GM12878 (cell line): ENCODE results near the gene PLEKHO1. TPM values are rescaled to one million over a fixed set of nuclear protein-coding genes. Genes with fewer than 3 reads are reported as not detected.

Experiments used
- ATAC-seq: fragments of 200-7000 bp; cut with Tn5 transposase; 3 replicates; pipeline ENCODE4 v1.9.1; 2020; ENCODE audit warnings: mild to moderate bottlenecking, moderate library complexity
- BruUV-seq: library from RNA; stranded (reverse); fragments of 400-500 nt; replicated peaks from 2 replicates; lab custom pipeline; 2021; lab: Mats Ljungman, UMichigan
- CTCF ChIA-PET: fragments of 300-600 bp; sonication (Branson Sonifier 250); formaldehyde crosslinking; extraction: SDS; loops from one replicate; lab custom pipeline; 2021; ENCODE audit warnings: inconsistent platforms; lab: Yijun Ruan, JAX
- POLR2A ChIA-PET: fragments of 350-600 bp; formaldehyde crosslinking; extraction: SDS; loops from one replicate; lab custom pipeline; 2021; ENCODE audit warnings: inconsistent platforms; lab: Charles Lee
- RAD21 ChIA-PET: fragments of 300-600 bp; sonication (Branson Sonifier 250); formaldehyde crosslinking; loops from one replicate; lab custom pipeline; 2023; ENCODE audit warnings: antibody characterized with exemption; ENCODE audit not compliant: unreplicated experiment; lab: Charles Lee
- SMC1A ChIA-PET: fragments of 300-600 bp; sonication (Branson Sonifier 250); formaldehyde crosslinking; loops from one replicate; lab custom pipeline; 2023; ENCODE audit not compliant: unreplicated experiment, uncharacterized antibody; lab: Charles Lee
- DNase-seq: peaks from one replicate; pipeline ENCODE4 v3.0.0-alpha.2; 2011; ENCODE audit warnings: low read depth, low spot score
- FAIRE-seq: peaks from 3 replicates; lab custom pipeline; 2011; peaks lifted over from hg19 to GRCh38; lab: Jason Lieb, UNC
- H2AFZ ChIP-seq: 2 replicates; pipeline ENCODE4 v1.6.0; 2011; ENCODE audit warnings: low read depth, low read length, control low read depth; ENCODE audit not compliant: control insufficient read depth
- H3K27ac ChIP-seq: 2 replicates; pipeline ENCODE4 v1.5.1; 2011; ENCODE audit warnings: control low read depth; ENCODE audit not compliant: control insufficient read depth, insufficient read depth
- H3K27me3 ChIP-seq, 2 experiments: replicated peaks in 1 of 2; 2 replicates each; pipeline versions ENCODE4 v1.6.0 to v1.6.1; 2011; ENCODE audit warnings: low read length in 1 of 2; ENCODE audit not compliant: control insufficient read depth in 2 of 2, insufficient read depth in 2 of 2
- H3K36me3 ChIP-seq, 2 experiments: 2 replicates each; pipeline ENCODE4 v1.5.1; 2011; ENCODE audit warnings: low read length in 1 of 2; ENCODE audit not compliant: control insufficient read depth in 2 of 2, insufficient read depth in 2 of 2
- H3K4me1 ChIP-seq: 2 replicates; pipeline ENCODE4 v1.6.1; 2011; ENCODE audit warnings: mild to moderate bottlenecking, low read length, moderate library complexity, mixed read lengths; ENCODE audit not compliant: control insufficient read depth, insufficient read depth
- H3K4me2 ChIP-seq: 2 replicates; pipeline ENCODE4 v1.6.0; 2011; ENCODE audit warnings: control low read depth; ENCODE audit not compliant: control insufficient read depth, insufficient read depth
- H3K4me3 ChIP-seq: fragments of 200-600 bp; sonication (generic); 2 replicates; pipeline ENCODE4 v1.5.1; 2016
- H3K79me2 ChIP-seq: 2 replicates; pipeline ENCODE4 v1.6.0; 2011; ENCODE audit warnings: low read length; ENCODE audit not compliant: control insufficient read depth, insufficient read depth
- H3K9ac ChIP-seq: 2 replicates; pipeline ENCODE4 v1.8.0; 2011; ENCODE audit warnings: low read length, control low read depth, mixed read lengths; ENCODE audit not compliant: control insufficient read depth, insufficient read depth
- H3K9me3 ChIP-seq: replicated peaks from 3 replicates; pipeline ENCODE4 v1.5.1; 2011; ENCODE audit warnings: mild to moderate bottlenecking, low read length; ENCODE audit not compliant: control insufficient read depth, insufficient read depth
- H4K20me1 ChIP-seq: 2 replicates; pipeline ENCODE4 v1.6.0; 2011; ENCODE audit not compliant: control insufficient read depth, insufficient read depth
- BRCA1 ChIP-seq: IDR thresholded peaks from 2 replicates; pipeline ENCODE4 v1.6.1; 2011; ENCODE audit warnings: low read depth, low read length, improper control_type of control experiment
- CHD2 ChIP-seq: IDR thresholded peaks from 2 replicates; pipeline ENCODE4 v1.6.1; 2011; ENCODE audit warnings: low read depth, low read length, improper control_type of control experiment, borderline replicate concordance
- EP300 ChIP-seq, 2 experiments: fragments of 150-350 bp in 1 of 2; IDR thresholded peaks; 2 replicates each; pipeline ENCODE4 v1.6.1; 2011 to 2012; ENCODE audit warnings: low read depth in 2 of 2, low read length in 2 of 2, borderline replicate concordance in 1 of 2, improper control_type of control experiment in 1 of 2, inconsistent platforms in 1 of 2; ENCODE audit not compliant: control insufficient read depth in 1 of 2
- HCFC1 ChIP-seq: fragments of 150-350 bp; IDR thresholded peaks from 2 replicates; pipeline ENCODE4 v1.6.1; 2014; ENCODE audit warnings: low read length
- LARP7 ChIP-seq: fragments of 450-650 bp; IDR thresholded peaks from 2 replicates; pipeline ENCODE4 v1.6.1; 2017; ENCODE audit warnings: mild to moderate bottlenecking
- MTA2 ChIP-seq: fragments of 450-650 bp; IDR thresholded peaks from 2 replicates; pipeline ENCODE4 v1.6.1; 2016; ENCODE audit warnings: low read depth, mild to moderate bottlenecking, moderate library complexity
- MYB ChIP-seq: fragments of 150-350 bp; IDR thresholded peaks from 2 replicates; pipeline ENCODE4 v1.6.1; 2014; ENCODE audit warnings: mild to moderate bottlenecking, low read depth, low read length, borderline replicate concordance
- NFYA ChIP-seq: IDR thresholded peaks from 2 replicates; pipeline ENCODE4 v1.6.1; 2011; ENCODE audit warnings: low read depth, mild to moderate bottlenecking, low read length, improper control_type of control experiment, borderline replicate concordance
- PBX3 ChIP-seq: IDR thresholded peaks from 2 replicates; pipeline ENCODE4 v1.6.1; 2011; ENCODE audit warnings: mild to moderate bottlenecking, low read depth, low read length, moderate library complexity; ENCODE audit not compliant: insufficient replicate concordance
- SKIL ChIP-seq: fragments of 450-650 bp; IDR thresholded peaks from 2 replicates; pipeline ENCODE4 v1.6.1; 2017; ENCODE audit warnings: mild to moderate bottlenecking, low read depth, inconsistent platforms; ENCODE audit not compliant: poor library complexity, severe bottlenecking
- TBL1XR1 ChIP-seq: IDR thresholded peaks from 2 replicates; pipeline ENCODE4 v1.6.1; 2012; ENCODE audit warnings: low read depth, low read length, improper control_type of control experiment
- ZNF207 ChIP-seq: fragments of 450-650 bp; IDR thresholded peaks from 2 replicates; pipeline ENCODE4 v1.6.1; 2014; ENCODE audit warnings: antibody characterized with exemption, mild to moderate bottlenecking, borderline replicate concordance
- ZNF592 ChIP-seq: fragments of 450-650 bp; IDR thresholded peaks from 2 replicates; pipeline ENCODE4 v1.6.1; 2017; ENCODE audit warnings: mild to moderate bottlenecking, moderate library complexity
- WGBS: methylation state at CpG from one replicate; pipeline ENCODE4 v1.1.6; 2016; ENCODE audit warnings: low lambda C conversion rate; ENCODE audit not compliant: insufficient replicate concordance, insufficient coverage; ENCODE audit errors: missing lambda C conversion rate; 5-methylcytosine and 5-hydroxymethylcytosine counted together
- in situ Hi-C: fragments of 300-500 bp; cut with MboI; formaldehyde crosslinking; loops from 9 replicates; pipeline ENCODE4 v1.14.3; 2018; ENCODE audit warnings: mixed read lengths
- intact Hi-C: fragments of 100-400 bp; cut with micrococcal nuclease; formaldehyde crosslinking; loops from one replicate; pipeline ENCODE4 v1.14.2; 2022; ENCODE audit not compliant: unreplicated experiment
- polyA plus RNA-seq, 11 experiments: library from polyadenylated mRNA; depleted of rRNA in 4 of 11; unstranded in 6 of 11; stranded (reverse) in 5 of 11; fragments of >200 nt; fragmentation: Nextera tagmentation in 4 of 11; fragmentation: Illumina TruSeq in 1 of 11; extraction: Ambion mirVana in 4 of 11; extraction: Trizol in 1 of 11; gene quantifications; 1 replicate in 1 of 11; 2 replicates in 10 of 11; pipeline versions ENCODE4 v1.2.1 to v1.2.3, GENCODE V29; 2011 to 2016; ENCODE audit warnings: inconsistent platforms in 2 of 11, missing spikeins in 2 of 11, low read depth in 1 of 11
- total RNA-seq, 4 experiments: library from RNA; depleted of rRNA in 3 of 4; stranded (reverse); fragments of >200 nt in 3 of 4; fragmentation: Illumina TruSeq in 1 of 4; extraction: Trizol in 1 of 4; gene quantifications; 2 replicates each; pipeline versions ENCODE4 v1.2.1 to v1.2.3, GENCODE V29; 2013 to 2021

PLEKHO1 gene
- total and polyA plus RNA-seq, 10 of the 15 experiments (the other 5 are each of a cell fraction or from before 2014, with no cell fraction given), result 5.3 to 184 (median 88.8) TPM

- no peak overlapping the region; the same call in 1 of the 2 replicates for H2AFZ ChIP-seq
- WGBS, result 27% methylated on average over 8 of the region's 9 CpGs
- peak overlapping the region; percentile 56 for H3K4me3 ChIP-seq
- ATAC-seq (peak; percentile 12), DNase-seq (no peak), FAIRE-seq (no peak)
- no peaks in the 10 kb centered on the region for H3K27me3 ChIP-seq
- ChIA-PET RAD21 (interaction anchor here (0.5 to 15.1 kb wide), 11 partner anchors 10 to 921 kb away, joined by 3 to 287 read pairs (median 5); partner anchors contain the start of gene PLEKHO1), CTCF (interaction anchor here (0.6 to 19.2 kb wide), 11 partner anchors 9 to 200 kb away, joined by 3 to 577 read pairs (median 6); partner anchors contain the start of genes PLEKHO1 and VPS45), POLR2A (interaction anchor here (0.8 to 8.9 kb wide), 13 partner anchors 11 to 318 kb away, joined by 3 to 120 read pairs (median 4); partner anchors contain the start of genes ANP32E, PLEKHO1 and VPS45), SMC1A (interaction anchor here (0.9 to 15.5 kb wide), 16 partner anchors 11 to 313 kb away, joined by 3 to 338 read pairs (median 5); partner anchors contain the start of genes PLEKHO1 and VPS45)
- peak overlapping the region; percentile 100 for H3K27ac ChIP-seq
- H4K20me1 ChIP-seq, result no peaks in the 10 kb centered on the region
- H3K79me2 ChIP-seq, result peaks cover 40% of the 10 kb centered on the region
- peak overlapping the region; percentile 94 for H3K9ac ChIP-seq
- H3K4me1 ChIP-seq, result peaks cover 80% of the 10 kb centered on the region
- intact Hi-C loops (loop anchor here (2.0 kb wide), 1 partner anchor 95 kb away; the partner anchor contains the start of gene VPS45), in situ Hi-C loops (no loop called here)
- no peaks in the 10 kb centered on the region for H3K9me3 ChIP-seq
- peaks cover 2 to 16% of the 10 kb centered on the region in 2 experiments for H3K36me3 ChIP-seq
- peak overlapping the region; percentile 94 for H3K4me2 ChIP-seq
- BruUV-seq, result no TSS peak
- peak; percentile 52 for TF ChIP-seq PBX3
- TF ChIP-seq ZNF592, result no peak
- TF ChIP-seq SKIL, result no peak
- TF ChIP-seq CHD2, result no peak
- no peak for TF ChIP-seq EP300 (IDR thresholded peaks at IDR 0.05; ENCODE audit: borderline replicate concordance in 1 of 2, control insufficient read depth in 1 of 2, low read depth in 2 of 2, low read length in 2 of 2)
- no peak for TF ChIP-seq TBL1XR1
- TF ChIP-seq MTA2, result no peak
- TF ChIP-seq NFYA, result no peak
- TF ChIP-seq MYB, result no peak
- no peak for TF ChIP-seq HCFC1
- TF ChIP-seq ZNF207, result no peak
- TF ChIP-seq LARP7, result no peak; the same call in 1 of the 2 replicates
- TF ChIP-seq BRCA1, result no peak
Observed at GRCh38 chr1:150161747-150162581, 12.2 kb downstream of the PLEKHO1 start.
